Fibroblast of lung (primary cell): ENCODE results near the gene CTNNB1. TPM values are rescaled to one million over a fixed set of nuclear protein-coding genes. Genes with fewer than 3 reads are reported as not detected.

Source experiments
- DNase-seq, 2 donors: peaks; one replicate each; pipeline versions ENCODE4 v3.0.0 to v3.0.0-alpha.2; 2010; ENCODE audit warnings: low read depth in 2 of 2
- H2AFZ ChIP-seq: 2 replicates; pipeline ENCODE4 v1.5.1; 2012; ENCODE audit warnings: low read length, control low read depth, inconsistent platforms
- H3K27ac ChIP-seq: 2 replicates; pipeline ENCODE4 v1.5.1; 2011; ENCODE audit warnings: low read length, control low read depth; ENCODE audit not compliant: insufficient read depth
- H3K27me3 ChIP-seq: 2 replicates; pipeline ENCODE4 v1.5.1; 2011; ENCODE audit warnings: mild to moderate bottlenecking, low read length; ENCODE audit not compliant: control insufficient read depth, insufficient read depth
- H3K36me3 ChIP-seq: 2 replicates; pipeline ENCODE4 v1.5.1; 2011; ENCODE audit warnings: low read length; ENCODE audit not compliant: control insufficient read depth, insufficient read depth
- H3K4me1 ChIP-seq: 2 replicates; pipeline ENCODE4 v1.5.1; 2011; ENCODE audit warnings: low read length; ENCODE audit not compliant: control insufficient read depth, insufficient read depth; ENCODE audit errors: extremely low read depth
- H3K4me2 ChIP-seq: 2 replicates; pipeline ENCODE4 v1.5.1; 2011; ENCODE audit warnings: low read length, control low read depth; ENCODE audit not compliant: insufficient read depth; ENCODE audit errors: extremely low read depth
- H3K4me3 ChIP-seq, 4 experiments: fragments of 200-600 bp in 1 of 4; sonication (generic) in 1 of 4; replicated peaks in 1 of 4; 2 replicates each; pipeline ENCODE4 v1.5.1; 2011 to 2016; ENCODE audit warnings: low read length in 4 of 4, low read depth in 3 of 4, mild to moderate bottlenecking in 3 of 4, control low read depth in 2 of 4, inconsistent platforms in 1 of 4, mixed read lengths in 1 of 4; ENCODE audit not compliant: insufficient read depth in 1 of 4; ENCODE audit errors: control extremely low read depth in 1 of 4
- H3K79me2 ChIP-seq: 2 replicates; pipeline ENCODE4 v1.5.1; 2012; ENCODE audit warnings: mild to moderate bottlenecking, low read length, inconsistent platforms; ENCODE audit not compliant: control insufficient read depth, insufficient read depth
- H3K9ac ChIP-seq: 2 replicates; pipeline ENCODE4 v1.5.1; 2011; ENCODE audit warnings: mild to moderate bottlenecking, low read length, control low read depth; ENCODE audit not compliant: insufficient read depth
- H3K9me3 ChIP-seq: 2 replicates; pipeline ENCODE4 v1.5.1; 2012; ENCODE audit warnings: low read depth, low read length; ENCODE audit not compliant: control insufficient read depth, insufficient read depth
- H4K20me1 ChIP-seq: 2 replicates; pipeline ENCODE4 v1.5.1; 2011; ENCODE audit warnings: low read length; ENCODE audit not compliant: control insufficient read depth, insufficient read depth; ENCODE audit errors: extremely low read depth
- CTCF ChIP-seq, 2 donors: IDR thresholded peaks in 1 of 2; conservative IDR thresholded peaks in 1 of 2; 1 replicate in 1 of 2; 2 replicates in 1 of 2; pipeline ENCODE4 v1.5.1; 2011 to 2012; ENCODE audit warnings: low read length in 2 of 2, control low read depth in 1 of 2, inconsistent platforms in 1 of 2, low read depth in 1 of 2, mild to moderate bottlenecking in 1 of 2
- EZH2 ChIP-seq: IDR thresholded peaks from 2 replicates; pipeline ENCODE4 v1.5.1; 2012; ENCODE audit warnings: low read length, control low read depth, mild to moderate bottlenecking; ENCODE audit errors: missing control alignments
- polyA plus RNA-seq, 2 donors: library from polyadenylated mRNA; depleted of rRNA in 1 of 2; stranded (reverse) in 1 of 2; unstranded in 1 of 2; fragments of >200 nt; gene quantifications; 2 replicates each; pipeline ENCODE4 v1.2.1, GENCODE V29; 2011 to 2012; ENCODE audit warnings: missing spikeins in 1 of 2
- total RNA-seq: library from RNA; depleted of rRNA; stranded (reverse); fragments of >200 nt; gene quantifications from 2 replicates; pipeline ENCODE4 v1.2.1, GENCODE V29; 2014

CTNNB1 gene
- total and polyA plus RNA-seq, 2 donors (not counting 1 experiment from before 2014, with no cell fraction given) = 266 to 792 TPM

- Histone ChIP-seq H3K4me2 (no peak overlapping the region), H3K79me2 (no peaks in the 10 kb centered on the region), H3K27ac (no peak overlapping the region), H3K27me3 (no peaks in the 10 kb centered on the region), H3K4me3 (no peak overlapping the region), H3K9ac (no peak overlapping the region), H3K4me1 (no peaks in the 10 kb centered on the region), H4K20me1 (no peaks in the 10 kb centered on the region), H3K36me3 (no peaks in the 10 kb centered on the region), H3K9me3 (no peaks in the 10 kb centered on the region), H2AFZ (no peak overlapping the region)
- DNase-seq = no peak
- no peak for TF ChIP-seq EZH2
- TF ChIP-seq CTCF (conservative IDR thresholded peaks at IDR 0.05 in 1 of 2, IDR thresholded peaks at IDR 0.05 in 1 of 2; ENCODE audit: low read depth in 1 of 2, low read length in 2 of 2) = no peak
Observed at GRCh38 chr3:41286305-41286704, 87.0 kb downstream of the CTNNB1 start.

- H3K9ac ChIP-seq = no peak overlapping the region
- no peak overlapping the region for H3K4me2 ChIP-seq
- TF ChIP-seq EZH2 (no peak), CTCF (conservative IDR thresholded peaks at IDR 0.05 in 1 of 2, IDR thresholded peaks at IDR 0.05 in 1 of 2; ENCODE audit: low read depth in 1 of 2, low read length in 2 of 2) (no peak)
- DNase-seq = no peak
- H4K20me1 ChIP-seq = no peaks in the 10 kb centered on the region
- H3K4me3 ChIP-seq = no peak overlapping the region
- H3K27ac ChIP-seq = no peak overlapping the region
- no peaks in the 10 kb centered on the region for H3K27me3 ChIP-seq
- no peaks in the 10 kb centered on the region for H3K79me2 ChIP-seq
- no peaks in the 10 kb centered on the region for H3K36me3 ChIP-seq
- no peaks in the 10 kb centered on the region for H3K4me1 ChIP-seq
- H3K9me3 ChIP-seq = no peaks in the 10 kb centered on the region
- no peak overlapping the region for H2AFZ ChIP-seq
Observed at GRCh38 chr3:41288785-41289184, 89.5 kb downstream of the CTNNB1 start.
